ENCODE measurements around the gene SLC14A1. TPM values are rescaled to one million over a fixed set of nuclear protein-coding genes. Genes with fewer than 3 reads are reported as not detected.

The SLC14A1 gene
- total and polyA plus RNA-seq, 2 of the 8 experiments (the other 6 are each of a cell fraction or from before 2014, with no cell fraction given), result 0.18 TPM; not detected in 1

DNA sequence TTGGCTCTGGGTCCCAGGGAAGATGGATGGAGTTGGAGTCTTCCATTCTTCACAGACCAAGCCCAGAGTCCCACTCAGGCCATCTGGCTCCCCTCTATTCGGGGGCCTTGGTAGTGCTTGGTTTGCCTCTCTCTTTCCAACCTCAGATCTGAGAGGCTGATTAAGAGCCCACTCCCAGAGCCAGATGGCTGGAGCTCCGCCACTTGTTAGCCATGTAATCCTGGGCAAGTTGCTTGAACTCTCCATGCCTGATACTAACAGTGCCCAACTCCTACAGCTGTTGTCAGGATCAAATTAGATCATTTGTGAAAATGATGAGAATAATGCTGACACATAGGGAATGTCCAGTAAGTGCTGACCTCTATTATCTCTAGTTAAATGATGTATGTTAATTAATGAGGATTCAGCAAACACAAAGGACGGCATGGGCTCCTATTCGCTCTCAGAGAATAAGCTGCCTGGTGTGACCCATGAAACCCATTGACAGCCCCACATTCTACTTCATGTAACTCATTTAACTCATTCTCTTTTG is 46.6 kb upstream of the SLC14A1 start (continued):
- TF ChIP-seq, protein P1, sequence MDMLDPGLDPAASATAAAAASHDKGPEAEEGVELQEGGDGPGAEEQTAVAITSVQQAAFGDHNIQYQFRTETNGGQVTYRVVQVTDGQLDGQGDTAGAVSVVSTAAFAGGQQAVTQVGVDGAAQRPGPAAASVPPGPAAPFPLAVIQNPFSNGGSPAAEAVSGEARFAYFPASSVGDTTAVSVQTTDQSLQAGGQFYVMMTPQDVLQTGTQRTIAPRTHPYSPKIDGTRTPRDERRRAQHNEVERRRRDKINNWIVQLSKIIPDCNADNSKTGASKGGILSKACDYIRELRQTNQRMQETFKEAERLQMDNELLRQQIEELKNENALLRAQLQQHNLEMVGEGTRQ (IDR thresholded peaks at IDR 0.05; ENCODE audit: low read length), result no peak
- TF ChIP-seq POLR2A (IDR thresholded peaks at IDR 0.05; ENCODE audit: control extremely low read depth in 1 of 2, low read depth in 2 of 2, low read length in 2 of 2) (no peak), SP1 (IDR thresholded peaks at IDR 0.05; ENCODE audit: low read depth, low read length) (no peak), MAX (IDR thresholded peaks at IDR 0.05) (no peak), TBP (IDR thresholded peaks at IDR 0.05; ENCODE audit: low read depth, low read length) (no peak)
